Dermis blood vessel endothelial cell (primary cell): Measurements from ENCODE around the gene PPP1R2C. TPM values are rescaled to one million over a fixed set of nuclear protein-coding genes. Genes with fewer than 3 reads are reported as not detected.

ENCODE experiments used
- DNase-seq: peaks from one replicate; pipeline ENCODE4 v3.0.0; 2010
- total RNA-seq: library from RNA; depleted of rRNA; stranded (reverse); fragments of >200 nt; gene quantifications from 2 replicates; pipeline ENCODE4 v1.2.3, GENCODE V29; 2014

PPP1R2C gene
- total RNA-seq: not detected in 2 replicates

GRCh38 chrX:42778096-42778495 is at the start of gene PPP1R2C:
TSS of gene PPP1R2C (minus strand) at chrX:42778163. CDS start at chrX:42778079, 84 bp downstream.
- no peak for DNase-seq

- DNase-seq: no peak
Measured at GRCh38 chrX:42825201-42825600, 47.2 kb upstream of the PPP1R2C start.

- no peak for DNase-seq
Measured at GRCh38 chrX:42824541-42824940, 46.6 kb upstream of the PPP1R2C start.

- no peak for DNase-seq
Measured at GRCh38 chrX:42823443-42823842, 45.5 kb upstream of the PPP1R2C start.

- no peak for DNase-seq
Measured at GRCh38 chrX:42821803-42822443, 44.0 kb upstream of the PPP1R2C start.

GRCh38 chrX:42818151-42818921 is 40.4 kb upstream of the PPP1R2C start:
- no peak for DNase-seq

- no peak for DNase-seq
Measured at GRCh38 chrX:42809569-42809968, 31.6 kb upstream of the PPP1R2C start.

GRCh38 chrX:42807393-42807792 is 29.4 kb upstream of the PPP1R2C start:
- DNase-seq: no peak

- no peak for DNase-seq
Measured at GRCh38 chrX:42804524-42804923, 26.6 kb upstream of the PPP1R2C start.

GRCh38 chrX:42803320-42803719 is 25.4 kb upstream of the PPP1R2C start:
- no peak for DNase-seq

GRCh38 chrX:42797651-42798269 is 19.8 kb upstream of the PPP1R2C start:
- no peak for DNase-seq

GRCh38 chrX:42783451-42783850 is 5.5 kb upstream of the PPP1R2C start:
- no peak for DNase-seq

- DNase-seq: no peak
Measured at GRCh38 chrX:42776195-42776594, 1.8 kb downstream of the PPP1R2C start.

- no peak for DNase-seq
Measured at GRCh38 chrX:42772874-42773273, 5.1 kb downstream of the PPP1R2C start.

GRCh38 chrX:42771506-42772335 is 6.2 kb downstream of the PPP1R2C start:
- DNase-seq: no peak

- no peak for DNase-seq
Measured at GRCh38 chrX:42770566-42770965, 7.4 kb downstream of the PPP1R2C start.

GRCh38 chrX:42759881-42760280 is 18.1 kb downstream of the PPP1R2C start:
- no peak for DNase-seq

GRCh38 chrX:42755815-42756214 is 22.1 kb downstream of the PPP1R2C start:
- no peak for DNase-seq

- DNase-seq: no peak
Measured at GRCh38 chrX:42754603-42755002, 23.4 kb downstream of the PPP1R2C start.

- DNase-seq: no peak
Measured at GRCh38 chrX:42754115-42754514, 23.8 kb downstream of the PPP1R2C start.

GRCh38 chrX:42752730-42753129 is 25.2 kb downstream of the PPP1R2C start:
- DNase-seq: no peak

- no peak for DNase-seq
Measured at GRCh38 chrX:42751573-42751972, 26.4 kb downstream of the PPP1R2C start.
